Breast epithelium (tissue), 3 donors: Measurements from ENCODE around the gene CCDC146.

Experiments used
- POLR2A ChIP-seq: fragments of 450-650 bp; IDR thresholded peaks from one replicate; pipeline ENCODE4 v1.6.1; 2016; ENCODE audit warnings: antibody characterized with exemption, mild to moderate bottlenecking, moderate library complexity
- POLR2AphosphoS5 ChIP-seq, 3 donors: sonication (generic); formaldehyde crosslinking; IDR thresholded peaks; one replicate each; pipeline ENCODE4 v1.6.1; 2017; ENCODE audit warnings: antibody characterized with exemption in 3 of 3
- TF ChIP-seq, protein P1 (sequence below), 3 donors: fragments of 450-650 bp; IDR thresholded peaks; one replicate each; pipeline ENCODE4 v1.5.1; 2016 to 2017; ENCODE audit warnings: antibody characterized with exemption in 3 of 3, mild to moderate bottlenecking in 3 of 3, moderate library complexity in 3 of 3

DNA sequence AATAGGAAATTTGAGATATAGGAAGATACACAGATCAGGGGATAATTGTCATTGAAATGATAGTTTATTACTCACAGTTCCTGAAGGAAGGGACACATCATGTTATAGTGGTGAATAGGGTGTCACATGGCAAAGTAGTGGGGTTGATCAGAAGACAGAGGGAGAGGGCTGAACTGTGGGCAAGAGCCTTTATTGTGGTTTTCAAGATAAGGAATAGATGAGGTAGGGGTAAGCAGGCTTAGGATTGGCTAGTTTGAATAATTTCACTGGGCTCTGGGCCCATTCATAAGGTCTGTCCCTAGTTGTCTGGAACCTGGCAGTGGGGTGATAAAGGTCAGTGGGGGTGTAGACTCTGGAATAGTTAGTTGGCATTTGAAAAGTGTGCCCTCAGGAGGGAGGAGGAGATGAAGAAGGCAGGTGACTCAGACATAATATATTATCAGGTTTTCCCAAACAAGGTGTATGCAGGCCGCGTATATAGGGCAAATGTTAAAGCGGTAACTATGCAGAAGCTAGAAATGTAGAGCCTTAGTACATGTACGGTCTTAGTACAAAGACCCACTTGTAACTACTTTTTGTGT is 58.7 kb downstream of the CCDC146 start:
- TF ChIP-seq, protein P1, sequence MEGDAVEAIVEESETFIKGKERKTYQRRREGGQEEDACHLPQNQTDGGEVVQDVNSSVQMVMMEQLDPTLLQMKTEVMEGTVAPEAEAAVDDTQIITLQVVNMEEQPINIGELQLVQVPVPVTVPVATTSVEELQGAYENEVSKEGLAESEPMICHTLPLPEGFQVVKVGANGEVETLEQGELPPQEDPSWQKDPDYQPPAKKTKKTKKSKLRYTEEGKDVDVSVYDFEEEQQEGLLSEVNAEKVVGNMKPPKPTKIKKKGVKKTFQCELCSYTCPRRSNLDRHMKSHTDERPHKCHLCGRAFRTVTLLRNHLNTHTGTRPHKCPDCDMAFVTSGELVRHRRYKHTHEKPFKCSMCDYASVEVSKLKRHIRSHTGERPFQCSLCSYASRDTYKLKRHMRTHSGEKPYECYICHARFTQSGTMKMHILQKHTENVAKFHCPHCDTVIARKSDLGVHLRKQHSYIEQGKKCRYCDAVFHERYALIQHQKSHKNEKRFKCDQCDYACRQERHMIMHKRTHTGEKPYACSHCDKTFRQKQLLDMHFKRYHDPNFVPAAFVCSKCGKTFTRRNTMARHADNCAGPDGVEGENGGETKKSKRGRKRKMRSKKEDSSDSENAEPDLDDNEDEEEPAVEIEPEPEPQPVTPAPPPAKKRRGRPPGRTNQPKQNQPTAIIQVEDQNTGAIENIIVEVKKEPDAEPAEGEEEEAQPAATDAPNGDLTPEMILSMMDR (IDR thresholded peaks at IDR 0.05) = no peak
- no peak for TF ChIP-seq POLR2A
- TF ChIP-seq POLR2AphosphoS5 (IDR thresholded peaks at IDR 0.05) = no peak
